Activated effector memory CD4-positive, alpha-beta T cell treated with Interleukin-2 at 50 U/mL for 16 hours (primary cell): Measurements from ENCODE around the gene RABL6.
"Not testable (repeated sequence)": the region's sequence is repeated elsewhere in the genome, so short reads cannot be mapped to it uniquely, and the experiment has no call there.

ENCODE experiments used
- DNase-seq: peaks from one replicate; pipeline ENCODE4 v3.0.0-alpha.2; 2020

Gene RABL6

DNA sequence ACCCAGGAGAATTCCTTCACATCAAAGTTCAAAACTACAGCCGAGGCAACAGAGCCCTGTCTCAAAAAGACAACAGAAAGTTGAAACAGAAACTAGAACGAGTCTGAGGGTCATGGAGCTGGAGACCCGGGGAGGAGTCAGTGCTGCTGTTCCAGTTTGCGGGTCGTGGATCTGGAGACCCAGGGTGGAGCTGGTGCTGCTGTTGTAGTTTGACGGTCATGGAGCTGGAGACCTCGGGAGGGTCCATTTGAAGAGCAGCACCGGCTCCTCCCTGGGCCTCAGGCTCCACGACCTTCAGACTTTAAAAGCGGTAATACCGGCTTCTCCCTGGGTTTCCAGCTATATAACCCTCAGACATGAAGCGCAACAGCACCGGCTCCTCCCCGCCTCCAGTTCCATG is 30.4 kb upstream of the RABL6 start:
- no peak for DNase-seq

DNA sequence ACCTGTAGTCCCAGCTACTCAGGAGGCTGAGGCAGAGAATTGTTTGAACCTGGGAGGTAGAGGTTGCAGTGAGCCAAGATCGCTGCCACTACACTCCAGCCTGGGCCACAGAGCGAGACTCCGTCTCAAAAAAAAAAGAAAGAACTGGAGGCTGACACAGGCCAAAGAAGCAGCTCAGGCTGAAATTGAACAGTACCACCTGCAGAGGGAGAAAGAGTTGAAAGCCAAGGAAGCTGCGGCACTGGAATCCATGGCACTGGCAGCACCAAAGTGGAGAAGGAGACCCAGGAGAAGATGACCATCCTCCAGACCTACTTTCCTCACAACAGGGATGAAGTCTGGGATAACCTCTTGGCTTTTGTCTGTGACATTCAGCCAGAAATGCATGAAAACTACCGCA is 27.9 kb upstream of the RABL6 start:
- no peak for DNase-seq

DNA sequence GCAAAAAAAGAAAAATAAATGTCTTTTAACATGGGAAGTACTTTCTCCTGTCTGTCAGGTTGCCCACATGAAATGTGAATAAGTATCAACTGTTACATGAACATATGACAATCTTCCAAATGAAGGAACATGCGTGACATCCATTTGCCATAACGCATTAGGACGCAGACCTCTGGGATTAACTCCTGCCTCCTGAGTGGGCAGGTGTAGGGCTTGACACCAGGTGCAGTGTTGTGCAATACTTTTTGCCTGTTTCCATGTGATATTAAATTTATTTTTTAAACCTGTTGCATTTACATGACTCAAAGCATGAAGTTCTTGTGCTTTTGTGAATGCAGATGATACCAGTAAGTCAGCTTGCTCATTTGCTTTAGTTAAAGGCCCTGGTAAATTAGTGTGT is 25.3 kb upstream of the RABL6 start:
- DNase-seq, result no peak

DNA sequence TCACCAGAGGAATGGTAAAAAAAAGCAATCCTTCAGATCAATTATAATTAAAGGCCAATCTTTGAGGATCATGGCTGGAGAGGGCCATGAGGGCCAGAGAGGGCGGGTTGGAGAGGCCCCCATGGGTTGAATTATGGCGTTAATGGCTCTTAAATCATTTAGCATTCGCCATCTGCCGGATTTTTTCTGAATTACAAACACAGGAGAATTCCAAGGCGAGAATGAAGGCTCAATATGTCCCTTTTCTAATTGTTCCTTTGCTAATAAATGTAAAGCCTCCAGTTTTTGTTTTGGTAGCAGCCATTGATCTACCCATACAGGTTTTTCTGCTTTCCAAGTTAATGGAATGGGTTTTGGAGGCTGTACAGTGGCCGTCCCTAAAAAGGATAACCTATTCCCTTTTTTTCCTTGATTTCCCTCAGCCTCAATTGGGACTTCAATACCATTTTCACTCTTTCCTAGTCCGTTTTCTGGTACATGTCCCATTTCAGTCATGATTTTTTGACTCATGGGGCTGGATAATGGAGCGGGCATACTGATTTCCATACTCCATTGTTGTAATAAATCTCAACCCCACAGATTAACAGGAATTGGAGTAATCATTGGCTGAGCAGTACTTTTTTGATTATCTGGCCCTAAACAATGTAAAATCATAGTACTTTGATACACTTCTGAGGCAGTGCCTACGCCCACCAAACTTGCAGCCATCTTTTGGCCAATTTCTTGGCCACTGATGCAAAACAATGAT is 23.3 kb upstream of the RABL6 start:
- DNase-seq, result no peak

DNA sequence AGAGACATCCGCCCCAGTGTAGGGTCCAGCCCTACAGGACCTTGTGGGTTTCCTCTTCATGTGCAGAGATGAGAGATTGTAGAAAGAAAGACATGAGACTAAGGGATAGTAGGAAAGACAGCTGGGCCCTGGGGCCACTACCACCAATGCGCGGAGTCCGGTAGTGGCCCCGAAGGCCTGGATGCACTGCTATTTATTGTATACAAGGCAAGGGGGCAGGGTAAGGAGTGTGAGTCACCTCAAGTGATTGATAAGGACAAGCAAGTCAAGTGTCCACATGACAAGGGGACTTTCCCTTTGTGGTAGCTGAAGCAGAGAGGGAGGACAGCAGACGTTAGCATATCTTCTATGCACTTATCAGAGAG is 22.8 kb upstream of the RABL6 start:
- no peak for DNase-seq

DNA sequence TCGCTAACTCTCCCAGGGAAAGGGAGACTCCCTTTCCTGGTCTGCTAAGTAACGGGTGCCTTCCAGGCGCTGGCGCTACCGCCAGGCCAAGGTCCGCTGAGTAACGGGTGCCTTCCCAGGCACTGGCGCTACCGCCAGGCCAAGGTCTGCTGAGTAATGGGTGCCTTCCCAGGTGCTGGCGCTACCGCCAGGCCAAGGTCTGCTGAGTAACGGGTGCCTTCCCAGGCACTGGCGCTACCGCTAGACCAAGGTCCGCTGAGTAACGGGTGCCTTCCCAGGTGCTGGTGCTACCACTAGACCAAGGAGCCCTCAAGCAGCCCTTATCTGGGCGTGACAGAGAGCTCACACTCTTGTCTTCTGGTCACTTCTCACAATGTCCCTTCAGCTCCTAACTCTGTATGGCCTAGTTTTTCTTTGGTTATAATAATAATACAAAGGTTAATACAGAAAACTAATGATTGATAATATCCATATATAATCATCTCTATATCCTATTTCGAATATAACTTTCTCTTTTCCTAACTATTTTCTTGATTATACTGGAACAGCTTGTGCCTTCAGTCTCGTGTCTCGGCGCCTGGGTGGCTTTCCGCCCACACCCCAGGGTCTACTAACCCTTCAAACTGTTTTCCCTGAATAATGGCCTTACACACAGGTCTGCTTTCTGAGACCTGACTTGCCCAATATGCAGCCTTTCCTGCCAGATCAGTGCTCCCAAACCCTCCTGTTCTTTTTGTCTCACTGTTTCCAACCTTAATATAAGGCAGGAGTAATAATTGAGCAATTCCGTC is 22.0 kb upstream of the RABL6 start:
- not testable (repeated sequence) for DNase-seq

DNA sequence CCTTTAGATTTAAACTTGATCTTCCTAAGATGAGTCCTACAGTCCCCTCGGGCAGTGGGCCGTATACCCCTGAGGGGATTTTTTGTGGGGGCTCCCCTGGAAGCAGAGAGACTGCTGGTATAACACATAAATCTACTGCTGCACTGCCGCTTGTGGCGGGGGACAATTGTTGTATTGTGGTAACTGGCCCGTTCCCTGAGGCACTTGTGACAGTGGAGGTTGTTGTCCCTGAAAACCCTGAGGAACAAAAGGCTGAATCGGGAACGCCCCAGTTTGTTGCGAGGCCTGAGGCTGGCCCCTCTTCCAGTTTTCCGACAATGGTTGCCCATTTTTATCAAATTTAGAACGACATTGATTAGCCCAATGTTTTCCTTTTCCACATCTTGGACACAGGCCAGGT is 21.3 kb upstream of the RABL6 start:
- DNase-seq, result no peak

DNA sequence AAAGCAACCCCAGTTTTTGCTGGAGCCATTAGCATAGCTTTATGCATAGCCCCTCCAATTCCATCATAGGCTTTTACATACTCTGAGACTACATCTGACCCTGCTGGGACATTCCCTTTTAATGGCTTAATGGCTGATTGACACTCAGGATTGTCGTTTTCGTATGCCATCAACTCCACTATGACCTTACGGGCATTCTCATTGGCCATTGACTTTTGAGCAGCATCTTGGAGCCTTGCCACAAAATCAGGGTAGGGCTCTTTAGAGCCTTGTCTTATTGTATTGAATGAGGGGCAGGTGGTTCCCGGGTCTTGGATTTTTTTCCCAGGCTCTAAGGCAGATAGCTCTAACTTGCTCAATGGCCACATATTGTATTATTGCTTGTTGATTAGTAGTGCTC is 20.8 kb upstream of the RABL6 start:
- DNase-seq, result not testable (repeated sequence)

DNA sequence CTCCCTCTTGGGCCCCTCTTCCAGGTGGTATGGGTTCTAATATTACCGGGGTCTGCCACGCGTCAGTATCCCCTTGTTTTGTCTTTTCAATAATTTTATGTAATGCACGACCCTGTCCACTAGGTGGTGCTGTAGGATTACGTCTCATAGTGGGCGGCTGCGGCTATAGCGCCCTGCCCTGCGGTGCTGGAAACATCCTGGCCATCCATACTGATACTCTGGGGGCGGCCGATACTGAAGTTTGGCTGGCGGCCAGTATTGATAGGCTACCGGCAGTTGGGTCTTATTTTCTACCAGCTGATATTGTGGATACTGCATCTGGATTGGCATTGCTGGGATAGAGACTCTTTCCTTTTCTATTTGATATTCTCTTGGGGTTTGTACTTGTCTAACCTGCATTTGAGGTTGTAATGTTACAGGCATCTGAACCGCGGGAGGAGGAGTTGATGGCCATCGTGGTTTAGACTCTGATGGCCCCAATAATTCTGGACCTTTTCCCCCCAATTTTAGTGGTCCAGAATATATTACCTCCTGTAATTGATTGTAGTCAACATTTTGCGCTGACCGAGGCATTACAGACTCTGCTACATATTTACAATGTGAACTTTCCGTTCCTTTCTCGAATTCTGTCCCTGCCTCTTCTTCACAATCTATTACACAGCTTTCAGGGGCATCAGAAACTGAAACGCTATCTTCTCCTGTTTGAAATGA is 19.9 kb upstream of the RABL6 start:
- DNase-seq, result peak; percentile 49

DNA sequence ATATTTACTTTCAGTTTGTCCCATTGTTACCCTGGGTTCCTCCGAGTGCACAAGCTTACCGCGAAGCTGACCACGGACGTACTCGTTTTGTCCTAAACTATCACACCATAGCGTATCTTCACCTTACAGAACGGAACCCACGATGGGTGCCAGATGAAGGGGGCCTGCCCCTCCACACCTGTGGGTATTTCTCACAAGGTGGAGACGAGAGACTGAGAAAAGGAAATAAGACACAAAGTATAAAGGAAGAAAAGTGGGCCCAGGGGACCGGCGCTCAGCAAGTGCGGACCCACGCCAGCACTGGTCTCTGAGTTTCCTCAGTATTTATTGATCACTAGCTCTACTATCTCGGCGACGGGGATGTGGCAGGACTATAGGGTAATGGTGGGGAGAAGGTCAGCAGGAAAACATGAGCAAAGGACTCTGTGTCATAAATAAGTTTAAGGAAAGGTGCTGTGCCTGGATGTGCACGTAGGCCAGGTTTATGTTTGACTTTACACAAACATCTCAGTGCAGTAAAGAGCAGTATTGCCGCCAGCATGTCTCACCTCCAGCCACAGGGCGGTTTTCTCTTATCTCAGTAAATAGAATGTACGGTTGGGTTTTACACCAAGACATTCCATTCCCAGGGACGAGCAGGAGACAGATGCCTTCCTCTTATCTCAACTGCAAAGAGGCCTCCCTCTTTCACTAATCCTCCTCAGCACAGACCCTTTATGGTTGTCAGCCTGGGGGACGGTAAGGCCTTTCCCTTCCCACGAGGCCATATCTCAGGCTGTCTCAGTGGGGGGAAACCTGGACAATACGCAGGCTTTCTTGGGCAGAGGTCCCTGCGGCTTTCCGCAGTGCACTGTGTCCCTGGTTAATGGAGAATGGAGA is 18.9 kb upstream of the RABL6 start:
- not testable (repeated sequence) for DNase-seq

DNA sequence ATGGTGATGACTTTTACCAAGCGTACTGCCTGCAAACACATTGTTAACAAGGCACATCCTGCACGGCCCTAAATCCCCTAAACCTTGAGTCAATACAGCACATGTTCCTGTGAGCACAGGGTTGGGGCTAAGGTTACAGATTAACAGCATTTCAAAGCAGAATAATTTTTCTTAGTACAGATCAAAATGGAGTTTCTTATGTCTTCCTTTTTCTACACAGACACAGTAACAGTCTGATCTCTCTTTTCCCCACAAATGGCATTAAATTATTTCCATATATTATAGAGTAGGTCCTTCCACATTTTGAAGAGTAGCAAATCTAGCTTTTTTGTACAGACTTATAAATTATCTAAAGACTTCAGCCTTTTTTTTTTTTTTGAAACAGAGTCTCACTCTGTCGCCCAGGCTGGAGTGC is 18.2 kb upstream of the RABL6 start:
- DNase-seq, result no peak

DNA sequence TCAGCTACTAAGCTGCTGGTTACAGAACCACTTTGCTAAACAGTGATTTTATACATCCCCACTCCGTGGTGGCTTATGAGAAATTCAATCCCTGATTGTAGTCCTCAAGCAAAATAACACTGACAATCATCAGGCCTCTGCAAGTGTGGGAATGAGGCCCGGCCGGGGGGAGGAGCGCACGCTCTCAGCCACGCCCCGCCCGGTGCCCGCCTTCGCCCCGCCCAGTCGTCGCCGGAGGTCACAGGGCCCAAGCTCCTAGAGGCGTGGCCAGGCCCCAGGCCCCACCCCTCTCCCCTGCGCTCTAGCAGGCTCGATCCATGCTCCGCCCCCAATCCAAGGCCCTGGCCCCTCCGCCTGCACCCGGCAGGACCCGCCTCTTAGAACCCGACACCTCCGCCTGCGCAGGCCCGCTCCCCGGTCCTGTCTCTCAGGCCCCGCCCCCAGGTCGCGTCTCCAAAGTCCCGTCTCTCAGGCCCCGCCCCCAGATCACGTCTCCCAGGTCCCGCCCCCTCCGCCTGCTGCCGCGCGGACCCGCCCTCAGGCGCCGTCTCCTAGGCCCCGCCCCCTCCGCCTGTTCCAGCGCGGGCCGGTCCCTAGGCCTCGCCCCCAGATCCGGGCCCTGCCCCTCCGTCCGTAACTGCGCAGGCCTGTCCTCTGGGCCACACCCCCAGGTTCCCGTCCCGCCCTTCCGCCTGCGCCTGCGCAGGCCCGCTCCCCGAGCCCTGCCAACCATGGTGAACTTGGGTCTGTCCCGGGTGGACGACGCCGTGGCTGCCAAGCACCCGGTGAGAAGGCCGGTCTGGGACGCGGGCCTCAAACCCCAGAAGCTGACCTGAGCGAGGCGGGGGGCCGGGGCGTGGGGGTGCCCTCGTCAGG is 16.9 kb upstream of the RABL6 start, which contains the start of gene TMEM141:
TMEM141 (plus strand) TSS at position 705 of the 876 bp plus-strand sequence; CDS start at position 732, 27 bp downstream.
- peak; percentile 100 for DNase-seq

DNA sequence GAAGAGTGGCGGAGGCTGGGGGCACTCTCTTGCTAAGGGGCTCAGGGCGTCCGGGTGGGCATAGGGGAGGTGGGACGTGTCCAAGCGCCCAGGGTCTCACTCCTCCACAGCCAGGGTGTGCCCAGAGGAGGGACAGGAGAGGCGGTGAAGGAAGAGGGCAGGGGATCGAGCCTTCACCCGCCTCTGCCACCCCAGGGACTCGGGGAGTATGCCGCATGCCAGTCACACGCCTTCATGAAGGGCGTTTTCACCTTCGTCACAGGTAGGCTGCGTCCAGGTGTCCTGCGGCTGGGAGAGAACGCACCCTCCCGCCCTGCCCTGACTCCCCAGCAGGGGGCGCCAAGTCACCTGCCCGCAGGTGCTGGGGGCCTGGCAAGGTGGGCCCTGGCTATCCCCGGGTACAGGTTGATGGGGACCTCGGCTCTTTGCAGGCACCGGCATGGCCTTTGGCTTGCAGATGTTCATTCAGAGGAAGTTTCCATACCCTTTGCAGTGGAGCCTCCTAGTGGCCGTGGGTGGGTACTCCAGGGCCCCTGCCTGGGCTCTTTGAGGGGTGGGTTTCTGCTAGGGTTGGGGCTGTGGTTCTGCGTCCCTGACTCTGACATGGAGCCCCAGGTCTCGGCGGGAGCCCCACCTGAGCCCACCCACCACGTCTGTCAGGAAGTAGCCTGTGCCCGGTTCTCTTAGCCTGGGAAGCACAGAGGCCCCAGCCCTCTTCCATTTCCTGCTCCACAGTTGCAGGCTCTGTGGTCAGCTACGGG is 16.1 kb upstream of the RABL6 start:
- peak; percentile 55 for DNase-seq

DNA sequence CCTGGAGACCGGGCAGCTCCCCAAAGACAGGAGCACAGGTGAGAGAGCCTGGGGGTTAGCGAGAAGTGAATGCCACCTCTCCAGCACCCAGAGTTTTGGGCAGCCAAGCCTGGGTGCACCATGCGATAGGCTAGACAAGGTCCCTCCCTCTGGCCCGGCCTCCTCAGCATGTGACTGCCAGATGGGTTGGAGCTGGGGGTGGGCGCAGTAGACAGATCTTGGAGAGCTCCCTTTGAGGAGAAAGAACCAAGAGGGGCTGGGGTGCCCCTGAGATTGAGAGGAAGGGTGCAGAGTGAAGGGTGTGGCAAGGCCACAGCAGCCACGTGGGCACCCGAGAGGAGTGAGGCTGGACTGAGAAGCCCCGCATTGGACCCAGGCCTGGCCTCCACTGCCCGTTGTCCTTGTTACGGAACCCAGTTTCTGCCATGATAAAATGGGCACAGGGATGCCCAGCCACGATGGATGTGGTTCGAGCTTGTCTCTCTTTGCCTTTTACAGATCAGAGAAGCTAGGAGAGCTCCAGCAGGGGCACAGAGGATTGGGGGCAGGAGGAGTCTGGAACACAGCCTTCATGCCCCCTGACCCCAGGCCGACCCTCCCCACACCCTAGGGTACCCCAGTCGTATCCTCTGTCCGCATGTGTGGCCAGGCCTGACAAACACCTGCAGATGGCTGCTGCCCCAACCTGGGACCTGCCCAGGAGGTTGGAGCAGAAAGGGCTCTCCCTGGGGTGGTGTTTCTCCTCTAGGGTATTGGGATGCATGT is 15.2 kb upstream of the RABL6 start:
- no peak for DNase-seq

DNA sequence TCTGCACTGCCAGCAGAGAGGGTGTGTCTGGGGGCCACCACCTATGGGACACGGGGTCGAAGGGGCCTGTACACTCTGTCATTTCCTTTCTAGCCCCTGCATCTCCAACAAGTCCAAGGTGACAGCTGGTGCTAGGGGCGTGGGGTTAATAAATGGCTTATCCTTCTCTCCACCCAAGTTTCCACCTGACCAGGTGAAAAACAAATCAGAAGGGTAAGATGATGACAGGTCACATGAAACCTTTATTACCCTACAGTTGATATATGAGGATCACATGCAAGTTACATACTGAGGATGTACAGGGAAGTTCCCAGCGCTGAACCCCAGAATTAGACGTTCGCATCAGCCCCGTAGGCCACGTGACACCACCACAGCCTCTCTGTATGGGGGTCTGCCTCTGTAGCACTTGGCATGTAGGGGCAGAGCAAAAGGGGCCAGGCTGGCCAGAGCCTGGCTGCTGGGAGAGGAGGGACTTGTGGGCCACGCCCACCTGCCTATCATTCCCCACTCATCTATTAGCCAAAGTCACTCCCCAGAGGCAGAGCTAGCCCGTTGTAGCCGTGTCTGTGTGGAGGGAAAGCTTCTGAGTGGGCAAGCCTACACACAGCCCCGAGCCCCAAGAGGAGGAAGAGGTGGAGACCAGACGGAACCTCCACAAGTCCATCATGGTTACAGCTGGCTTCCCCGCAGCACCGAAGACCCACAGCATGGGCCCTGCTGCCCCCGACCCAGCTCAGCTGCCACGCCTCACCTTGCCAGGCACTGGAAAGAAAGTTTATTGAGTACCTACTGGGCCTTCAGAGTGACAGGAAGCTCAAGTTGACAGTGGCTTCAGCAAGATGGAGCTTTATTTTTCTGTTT is 14.4 kb upstream of the RABL6 start:
- DNase-seq, result no peak

DNA sequence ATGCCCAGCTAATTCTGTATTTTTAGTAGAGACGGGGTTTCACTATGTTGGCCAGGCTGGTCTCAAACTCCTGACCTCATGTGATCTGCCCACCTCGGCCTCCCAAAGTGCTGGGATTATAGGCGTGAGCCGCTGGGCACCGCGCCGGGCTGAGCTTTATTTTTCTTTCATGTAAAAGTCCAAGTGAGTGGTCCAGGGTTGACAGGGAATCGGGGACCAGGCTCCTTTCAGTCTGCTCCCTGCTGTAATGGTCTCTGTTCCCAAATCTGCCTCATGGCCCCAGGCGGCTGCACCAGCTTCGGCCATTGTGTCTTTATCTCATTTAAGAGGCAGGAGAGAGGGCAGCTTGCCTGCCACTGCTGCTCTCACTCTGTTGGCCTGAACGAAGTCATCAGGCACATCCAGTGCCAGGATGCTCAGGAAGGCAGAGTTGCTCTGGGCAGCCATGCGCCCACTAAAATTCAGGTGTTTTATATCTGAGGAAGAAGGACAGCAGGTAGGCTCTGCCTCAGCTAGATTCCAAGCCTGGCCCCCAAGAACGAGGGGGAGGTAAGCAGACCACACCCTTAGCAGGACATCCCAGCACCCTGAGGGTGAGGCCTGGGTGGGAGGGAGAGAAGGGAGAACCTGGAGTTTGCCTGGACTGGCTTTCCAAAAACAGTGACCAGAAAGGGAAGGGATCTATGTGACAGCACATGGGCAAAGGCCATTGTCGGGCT is 13.3 kb upstream of the RABL6 start:
- no peak for DNase-seq

DNA sequence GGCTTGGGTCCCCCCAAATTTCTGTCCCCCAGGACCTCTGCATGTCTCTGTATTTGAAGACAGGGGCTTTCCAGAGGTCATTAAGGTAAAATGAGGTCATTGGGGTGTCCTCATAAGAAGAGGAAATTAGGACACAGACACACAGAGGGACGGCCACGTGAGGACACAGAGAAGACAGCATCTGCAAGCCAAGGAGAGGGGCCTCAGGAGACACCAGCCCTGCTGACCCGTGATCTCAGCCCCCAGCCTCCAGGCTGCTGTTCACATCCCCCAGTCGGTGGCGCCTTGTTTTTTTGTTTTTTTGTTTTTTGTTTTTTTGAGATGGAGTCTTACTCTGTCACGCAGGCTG is 12.8 kb upstream of the RABL6 start:
- no peak for DNase-seq

DNA sequence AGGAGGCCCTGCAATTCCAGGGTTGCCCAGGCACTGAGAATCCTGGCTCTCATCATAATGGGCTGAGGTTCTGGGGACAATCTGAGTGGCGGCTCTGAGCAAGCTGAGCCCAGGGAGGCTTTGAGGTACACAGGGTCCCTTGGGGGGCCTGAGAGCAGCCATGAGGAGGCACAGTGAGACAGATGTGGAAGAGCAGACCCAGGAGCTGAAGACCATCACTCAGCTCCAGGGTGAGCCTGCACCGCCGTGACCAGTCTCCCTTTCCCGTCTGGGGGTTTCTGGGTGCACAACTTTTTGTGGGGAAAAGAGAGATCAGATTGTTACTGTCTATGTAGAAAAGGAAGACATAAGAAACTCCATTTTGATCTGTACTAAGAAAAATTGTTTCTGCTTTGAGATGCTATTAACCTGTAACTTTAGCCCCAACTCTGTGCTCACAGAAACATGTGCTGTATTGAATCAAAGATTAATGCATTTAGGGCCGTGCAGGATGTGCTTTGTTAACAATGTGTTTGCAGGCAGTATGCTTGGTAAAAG is 11.4 kb upstream of the RABL6 start, which contains the start of gene CCDC183:
CCDC183 (plus strand) TSS at position 101 of the 537 bp plus-strand sequence; CDS start at position 161, 60 bp downstream.
- no peak for DNase-seq
